Ureter (tissue), 1 donor: Measurements from ENCODE around the gene HLA-DPA1. TPM values are rescaled to one million over a fixed set of nuclear protein-coding genes. Genes with fewer than 3 reads are reported as not detected.
A peak's percentile ranks its signal among the peaks of the same experiment; 100 is the strongest.
"Not testable (repeated sequence)": the region's sequence is repeated elsewhere in the genome, so short reads cannot be mapped to it uniquely, and the experiment has no call there.

Experiments used
- DNase-seq: peaks from one replicate; pipeline ENCODE4 v3.0.0-alpha.2; 2020; ENCODE audit warnings: low spot score
- total RNA-seq: library from RNA; stranded (reverse); gene quantifications from one replicate; pipeline ENCODE4 v1.2.4, GENCODE V29; 2023
- donor health status: DM: yes; HTN: yes; CAD: no.

Gene HLA-DPA1
- total RNA-seq, 1 donor from 2014 or later, result 145 TPM

- no peak for DNase-seq
Observed at GRCh38 chr6:33064723-33065122, 8.7 kb downstream of the HLA-DPA1 start.

GRCh38 chr6:33063435-33063834, 10.0 kb downstream of the HLA-DPA1 start:
- not testable (repeated sequence) for DNase-seq

- DNase-seq, result no peak
Observed at GRCh38 chr6:33061987-33062386, 11.5 kb downstream of the HLA-DPA1 start.

- no peak for DNase-seq
Observed at GRCh38 chr6:33057222-33058150, 16.0 kb downstream of the HLA-DPA1 start.

- no peak for DNase-seq
Observed at GRCh38 chr6:33053230-33053629, 20.2 kb downstream of the HLA-DPA1 start.

GRCh38 chr6:33052627-33053026, 20.8 kb downstream of the HLA-DPA1 start:
- no peak for DNase-seq

GRCh38 chr6:33050014-33050810, 23.2 kb downstream of the HLA-DPA1 start:
- no peak for DNase-seq

GRCh38 chr6:33049323-33050013, 24.0 kb downstream of the HLA-DPA1 start:
- no peak for DNase-seq

GRCh38 chr6:33040157-33040556, 33.3 kb downstream of the HLA-DPA1 start:
- DNase-seq, result no peak

- DNase-seq, result no peak
Observed at GRCh38 chr6:33036535-33036934, 36.9 kb downstream of the HLA-DPA1 start.

GRCh38 chr6:33034554-33034953, 38.9 kb downstream of the HLA-DPA1 start:
- no peak for DNase-seq

- DNase-seq, result no peak
Observed at GRCh38 chr6:33030245-33030644, 43.2 kb downstream of the HLA-DPA1 start.

GRCh38 chr6:33029328-33030184, 43.9 kb downstream of the HLA-DPA1 start:
- DNase-seq, result no peak

- no peak for DNase-seq
Observed at GRCh38 chr6:33028220-33028849, 45.1 kb downstream of the HLA-DPA1 start.

- DNase-seq, result no peak
Observed at GRCh38 chr6:33024521-33024920, 48.9 kb downstream of the HLA-DPA1 start.

- no peak for DNase-seq
Observed at GRCh38 chr6:33023536-33023935, 49.9 kb downstream of the HLA-DPA1 start.

- DNase-seq, result no peak
Observed at GRCh38 chr6:33021917-33022316, 51.5 kb downstream of the HLA-DPA1 start.

GRCh38 chr6:33019372-33019771, 54.1 kb downstream of the HLA-DPA1 start:
- no peak for DNase-seq

GRCh38 chr6:33018904-33019303, 54.5 kb downstream of the HLA-DPA1 start:
- DNase-seq, result peak; percentile 69

GRCh38 chr6:33018418-33018817, 55.0 kb downstream of the HLA-DPA1 start:
- DNase-seq, result no peak
